Measurements from ENCODE around the gene ISG15. TPM values are rescaled to one million over a fixed set of nuclear protein-coding genes. Genes with fewer than 3 reads are reported as not detected.
A peak's percentile ranks its signal among the peaks of the same experiment; 100 is the strongest.

Gene ISG15
- total RNA-seq, 1 donor from 2014 or later: 14.3 TPM

GRCh38 chr1:1020415-1021009, 7.2 kb downstream of the ISG15 start:
- no peak for TF ChIP-seq CTCF (IDR thresholded peaks at IDR 0.05; ENCODE audit: unreplicated experiment)
- DNase-seq (ENCODE audit: low spot score, unreplicated experiment): no peak
- Mint-ChIP-seq H3K27ac (no peak overlapping the region), H3K4me1 (ENCODE audit: low read depth) (peaks cover 16% of the 10 kb centered on the region), H3K36me3 (ENCODE audit: insufficient read depth) (peaks cover 8% of the 10 kb centered on the region), H3K27me3 (no peaks in the 10 kb centered on the region), H3K4me3 (ENCODE audit: low read depth) (peak overlapping the region; percentile 72), H3K9me3 (ENCODE audit: low read depth) (peaks cover 4% of the 10 kb centered on the region)

- H3K36me3 Mint-ChIP-seq (ENCODE audit: insufficient read depth): peaks cover 8% of the 10 kb centered on the region
- H3K4me1 Mint-ChIP-seq (ENCODE audit: low read depth): peaks cover 16% of the 10 kb centered on the region
- H3K9me3 Mint-ChIP-seq (ENCODE audit: low read depth): peaks cover 4% of the 10 kb centered on the region
- DNase-seq (ENCODE audit: low spot score, unreplicated experiment): no peak
- H3K27me3 Mint-ChIP-seq: no peaks in the 10 kb centered on the region
- TF ChIP-seq CTCF (IDR thresholded peaks at IDR 0.05; ENCODE audit: unreplicated experiment): no peak
- peak overlapping the region; percentile 72 for H3K4me3 Mint-ChIP-seq (ENCODE audit: low read depth)
- H3K27ac Mint-ChIP-seq: no peak overlapping the region
These were observed 8.0 kb downstream of the ISG15 start for GRCh38 chr1:1021010-1021919.

GRCh38 chr1:1021920-1022259, 8.6 kb downstream of the ISG15 start:
- DNase-seq (ENCODE audit: low spot score, unreplicated experiment): no peak
- peaks cover 4% of the 10 kb centered on the region for H3K9me3 Mint-ChIP-seq (ENCODE audit: low read depth)
- peak overlapping the region; percentile 13 for H3K27ac Mint-ChIP-seq
- H3K4me3 Mint-ChIP-seq (ENCODE audit: low read depth): peak overlapping the region; percentile 72
- H3K27me3 Mint-ChIP-seq: no peaks in the 10 kb centered on the region
- no peak for TF ChIP-seq CTCF (IDR thresholded peaks at IDR 0.05; ENCODE audit: unreplicated experiment)
- H3K4me1 Mint-ChIP-seq (ENCODE audit: low read depth): peaks cover 16% of the 10 kb centered on the region
- peaks cover 8% of the 10 kb centered on the region for H3K36me3 Mint-ChIP-seq (ENCODE audit: insufficient read depth)

- peaks cover 7% of the 10 kb centered on the region for H3K36me3 Mint-ChIP-seq (ENCODE audit: insufficient read depth)
- H3K9me3 Mint-ChIP-seq (ENCODE audit: low read depth): peaks cover under 1% of the 10 kb centered on the region
- peaks cover 12% of the 10 kb centered on the region for H3K4me1 Mint-ChIP-seq (ENCODE audit: low read depth)
- peak overlapping the region; percentile 85 for H3K27ac Mint-ChIP-seq
- no peak for TF ChIP-seq CTCF (IDR thresholded peaks at IDR 0.05; ENCODE audit: unreplicated experiment)
- DNase-seq (ENCODE audit: low spot score, unreplicated experiment): no peak
- H3K27me3 Mint-ChIP-seq: no peaks in the 10 kb centered on the region
- peak overlapping the region; percentile 49 for H3K4me3 Mint-ChIP-seq (ENCODE audit: low read depth)
These were observed 9.2 kb downstream of the ISG15 start for GRCh38 chr1:1022302-1023009.

- DNase-seq (ENCODE audit: low spot score, unreplicated experiment): no peak
- H3K27me3 Mint-ChIP-seq: no peaks in the 10 kb centered on the region
- H3K9me3 Mint-ChIP-seq (ENCODE audit: low read depth): no peaks in the 10 kb centered on the region
- no peak overlapping the region for H3K27ac Mint-ChIP-seq
- peaks cover 12% of the 10 kb centered on the region for H3K4me1 Mint-ChIP-seq (ENCODE audit: low read depth)
- peaks cover 7% of the 10 kb centered on the region for H3K36me3 Mint-ChIP-seq (ENCODE audit: insufficient read depth)
- no peak overlapping the region for H3K4me3 Mint-ChIP-seq (ENCODE audit: low read depth)
- TF ChIP-seq CTCF (IDR thresholded peaks at IDR 0.05; ENCODE audit: unreplicated experiment): no peak
These were observed 10.4 kb downstream of the ISG15 start for GRCh38 chr1:1023700-1024099.

Measured in progenitor cell of endocrine pancreas (in vitro differentiated cells).